GM19238 (cell line): ENCODE results near the gene GRXCR2.
A peak's percentile ranks its signal among the peaks of the same experiment; 100 is the strongest.
"Not testable (repeated sequence)": the region's sequence is repeated elsewhere in the genome, so short reads cannot be mapped to it uniquely, and the experiment has no call there.

Source experiments
- DNase-seq: peaks from one replicate; pipeline ENCODE4 v3.0.0; 2011; ENCODE audit warnings: low spot score; ENCODE audit not compliant: insufficient read length

The GRXCR2 gene

GRCh38 chr5:145836241-145836640, 36.6 kb downstream of the GRXCR2 start:
- not testable (repeated sequence) for DNase-seq

DNA sequence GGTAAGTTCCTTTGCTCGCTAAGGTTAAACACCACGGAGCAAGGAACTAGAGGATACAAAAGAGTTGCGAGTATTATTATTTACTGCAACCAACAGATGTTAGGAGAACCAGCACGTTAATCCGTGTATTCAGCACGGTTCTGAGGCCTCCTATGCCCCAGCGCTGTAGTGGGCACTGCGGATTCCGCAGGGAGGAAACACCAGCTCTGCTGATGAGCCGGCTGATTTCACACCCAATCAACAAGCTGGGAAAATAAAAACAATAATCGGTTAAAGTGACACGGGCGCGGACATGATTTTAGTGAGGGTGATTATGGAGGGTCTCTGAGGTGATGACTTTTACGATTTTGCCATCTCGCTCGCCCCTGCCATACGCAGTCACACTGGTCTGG, 37.0 kb downstream of the GRXCR2 start:
- no peak for DNase-seq

GRCh38 chr5:145834917-145835847, 37.6 kb downstream of the GRXCR2 start, which contains the start of gene PRELID2:
PRELID2 (minus strand) TSS chr5:145835342; CDS start chr5:145835251, 91 bp downstream.
- DNase-seq, result peak; percentile 10

GRCh38 chr5:145834554-145834916, 38.3 kb downstream of the GRXCR2 start:
- no peak for DNase-seq

DNA sequence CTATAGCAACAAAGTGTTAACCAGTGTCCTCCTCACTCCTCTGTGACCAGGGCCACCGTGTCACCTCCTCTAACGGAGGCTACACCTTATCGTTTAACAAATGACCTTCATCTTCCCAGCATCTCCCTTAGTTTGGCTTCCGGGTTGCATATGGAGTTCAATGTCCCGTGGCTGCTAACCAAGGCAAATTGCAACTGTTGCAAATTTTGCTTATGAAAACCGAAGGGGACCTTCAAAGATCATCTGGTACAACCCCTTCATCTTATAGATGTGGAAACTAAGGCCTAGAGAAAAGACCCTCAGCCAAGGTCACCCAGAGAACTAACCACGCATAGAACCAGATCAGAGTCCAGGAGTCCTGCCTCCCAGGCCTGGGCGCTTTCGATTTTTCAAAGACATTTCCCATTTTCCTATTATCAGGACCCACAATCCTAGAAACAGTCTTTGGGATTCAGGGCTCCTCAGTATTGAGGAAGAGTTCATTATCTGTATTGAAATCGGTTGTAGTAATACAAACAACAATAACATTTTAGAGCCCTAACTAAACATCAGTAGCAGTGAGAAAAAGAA, 39.1 kb downstream of the GRXCR2 start:
- no peak for DNase-seq

- no peak for DNase-seq
These were observed 42.2 kb downstream of the GRXCR2 start for GRCh38 chr5:145830594-145830993.

DNA sequence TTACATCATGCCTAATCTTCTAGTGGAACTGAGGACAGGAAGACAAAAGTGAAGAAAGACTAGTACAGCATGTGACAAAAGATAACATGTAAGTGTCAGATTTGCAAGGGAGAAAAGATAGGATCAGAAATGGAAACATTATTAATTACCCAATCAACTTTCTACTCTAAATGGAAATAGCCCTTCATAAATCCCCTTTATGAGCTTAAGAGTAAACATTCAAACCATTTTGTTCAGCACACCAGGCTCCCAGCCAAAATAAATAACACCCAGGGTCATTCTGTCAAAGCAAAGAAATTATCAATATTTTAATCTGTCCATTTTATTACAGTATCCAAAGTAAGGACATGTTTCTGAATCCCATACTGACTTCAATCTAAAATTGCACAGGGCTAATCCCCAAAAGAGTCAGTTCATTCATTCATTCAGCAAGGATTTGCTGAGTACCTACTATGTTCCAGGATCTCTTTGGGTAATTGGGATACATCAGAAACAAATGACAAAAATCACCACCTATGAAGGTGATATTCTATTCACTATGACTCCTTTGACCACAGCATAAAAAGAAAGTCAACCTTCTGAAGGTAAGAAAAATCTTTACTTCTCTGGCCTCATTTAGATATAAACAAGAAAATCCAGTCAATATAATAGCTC, 43.0 kb downstream of the GRXCR2 start:
- no peak for DNase-seq

DNA sequence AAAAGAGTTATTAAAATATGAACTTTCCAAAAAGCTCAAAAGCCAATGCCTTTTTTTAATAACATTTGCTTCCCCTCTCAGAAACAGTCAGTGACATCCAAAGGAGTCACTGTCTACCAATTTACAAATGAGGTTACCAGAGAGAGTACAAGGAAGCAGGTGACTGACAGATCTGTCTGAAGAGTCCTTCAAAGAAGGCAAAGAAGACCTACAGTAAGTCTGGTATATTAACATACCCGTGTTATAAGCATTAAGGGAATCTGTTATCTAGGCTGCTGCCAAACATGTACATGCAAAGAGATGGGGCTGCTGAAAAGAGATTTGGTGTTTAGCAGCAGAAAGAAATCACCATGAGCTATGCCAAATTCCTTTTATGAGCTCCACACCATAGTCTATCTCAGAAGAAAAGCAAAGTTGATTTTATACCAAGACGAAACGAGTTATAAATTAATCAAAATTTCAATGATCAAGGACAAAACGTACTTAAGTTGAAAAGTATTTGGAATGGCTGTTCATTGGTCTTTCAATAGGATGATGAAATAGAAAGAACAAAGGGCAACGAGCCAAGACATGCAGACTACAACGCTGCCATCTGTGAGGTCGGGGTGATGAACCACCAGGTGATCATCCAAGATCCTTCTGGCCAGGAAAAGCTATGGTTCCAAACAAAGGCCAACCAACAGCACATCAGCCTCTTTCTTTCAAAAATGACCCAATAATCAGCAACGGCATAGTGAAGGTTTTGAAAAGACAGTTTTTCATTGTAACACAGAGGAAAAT, 45.7 kb downstream of the GRXCR2 start:
- DNase-seq, result no peak

DNA sequence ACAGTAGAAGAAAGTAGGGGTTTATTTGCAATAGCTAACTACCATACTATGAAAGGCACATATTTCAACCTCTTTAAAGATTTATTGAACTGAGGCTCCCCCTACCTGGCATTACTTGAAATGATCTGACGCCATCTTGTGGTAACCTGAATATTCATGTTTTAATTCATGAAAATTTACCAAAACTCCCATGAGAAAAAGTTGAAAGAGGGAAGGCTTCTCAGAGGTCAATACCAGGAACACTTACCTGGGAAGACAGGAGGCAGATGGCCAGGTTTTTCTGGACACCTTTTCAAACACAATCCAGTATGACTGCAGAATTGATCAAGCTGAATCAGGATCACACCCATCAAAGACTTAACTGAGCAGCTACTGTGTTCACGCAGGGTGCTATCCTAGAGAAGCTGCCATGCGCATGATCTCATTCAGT, 47.0 kb downstream of the GRXCR2 start:
- no peak for DNase-seq

DNA sequence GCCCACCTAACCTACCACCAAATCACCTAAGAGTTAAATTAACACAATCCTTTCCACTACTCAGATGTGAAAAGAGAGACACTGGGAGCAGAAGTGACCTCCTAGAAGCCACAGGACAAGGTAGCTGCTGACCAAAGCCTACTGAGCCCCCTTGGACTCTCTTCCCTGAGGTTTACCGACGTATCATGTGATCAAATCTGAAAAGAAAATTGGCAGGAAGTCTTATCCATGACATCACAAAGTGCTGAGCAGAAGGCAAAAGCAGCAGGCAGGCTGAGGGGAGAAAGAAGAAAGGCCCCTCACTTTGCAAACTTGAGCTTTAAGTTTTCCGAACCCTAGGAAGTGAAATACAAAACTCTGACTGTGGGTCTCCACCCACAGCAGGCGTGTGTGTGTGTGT, 48.8 kb downstream of the GRXCR2 start:
- no peak for DNase-seq

GRCh38 chr5:145818604-145819003, 54.2 kb downstream of the GRXCR2 start:
- DNase-seq, result no peak

DNA sequence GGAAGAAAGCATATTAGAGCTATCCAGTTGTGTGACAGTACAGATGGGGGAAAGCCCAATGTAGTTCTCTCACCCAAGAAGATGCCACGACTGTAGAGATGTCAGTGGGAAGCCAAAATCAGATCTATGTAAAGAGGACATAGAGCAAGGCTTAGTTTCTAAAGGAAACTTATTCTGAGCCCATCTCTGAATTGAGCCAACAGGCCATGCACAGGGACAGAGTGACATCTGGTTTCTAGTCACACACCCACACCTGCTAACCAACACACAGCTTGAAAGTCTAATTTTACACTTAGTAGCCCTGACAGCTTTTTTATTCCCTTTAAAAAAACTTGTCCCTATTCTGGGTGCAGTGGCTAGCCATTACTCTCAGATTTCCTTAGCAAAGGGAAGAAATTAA, 59.9 kb downstream of the GRXCR2 start:
- no peak for DNase-seq

DNA sequence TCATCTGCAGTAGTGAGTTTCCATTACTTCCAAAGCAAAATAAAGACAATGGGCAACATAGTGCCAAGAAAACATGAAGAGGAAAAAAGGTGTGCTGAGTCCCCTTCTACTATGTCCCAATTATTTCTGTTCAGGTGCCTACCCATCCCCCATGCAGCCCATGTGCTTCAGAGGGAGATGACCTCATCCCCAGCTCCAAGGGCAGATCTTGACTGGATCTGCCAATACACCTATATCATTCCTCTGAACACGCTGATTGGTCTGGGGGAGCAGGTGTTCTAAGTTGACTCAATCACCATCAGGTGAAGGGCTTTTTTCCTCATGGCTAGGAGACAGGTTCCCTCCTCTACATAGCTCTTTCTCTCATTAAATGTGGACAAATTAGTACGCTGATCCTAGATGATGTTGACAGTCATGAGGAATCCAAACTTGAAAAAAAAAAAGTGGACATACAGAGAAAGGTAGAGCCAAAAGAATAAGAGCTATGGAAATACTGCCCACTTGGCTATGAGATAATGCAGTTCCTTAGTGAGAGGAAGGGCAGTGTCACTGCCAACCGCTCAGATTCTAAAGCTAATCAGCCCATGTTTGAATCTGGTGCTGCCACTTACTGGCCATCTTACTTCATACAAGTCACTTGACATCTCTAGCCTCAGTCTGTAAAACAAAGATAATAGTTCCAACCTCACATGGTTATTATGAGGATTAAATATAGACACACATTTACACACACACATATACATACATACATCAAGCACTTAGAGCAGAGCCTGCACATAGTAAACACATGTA, 60.8 kb downstream of the GRXCR2 start:
- DNase-seq, result no peak
